ENCODE data around the gene OR52E2. TPM values are rescaled to one million over a fixed set of nuclear protein-coding genes. Genes with fewer than 3 reads are reported as not detected.

Gene OR52E2
- not detected for polyA plus RNA-seq (2012; ENCODE audit: low read depth, missing spikeins)

GRCh38 chr11:5059391-5059790 is at the start of gene OR52E2:
Gene OR52E2, minus strand, starts transcription at chr11:5059627. Its CDS starts 0 bp downstream, at chr11:5059627.
- no peak for TF ChIP-seq TAF1 (IDR thresholded peaks at IDR 0.05; ENCODE audit: low read depth, low read length)
- TF ChIP-seq POU2F2 (IDR thresholded peaks at IDR 0.05; ENCODE audit: low read depth, low read length), result no peak
- no peak for TF ChIP-seq SPI1 (IDR thresholded peaks at IDR 0.05; ENCODE audit: low read depth, low read length)
- TF ChIP-seq PAX5 (IDR thresholded peaks at IDR 0.05; ENCODE audit: insufficient read depth, low read length, severe bottlenecking), result no peak
- TF ChIP-seq POLR2AphosphoS5 (IDR thresholded peaks at IDR 0.05; ENCODE audit: low read depth, low read length), result no peak
- no peak for TF ChIP-seq POLR2A (IDR thresholded peaks at IDR 0.05; ENCODE audit: low read depth, low read length)
- FAIRE-seq (no peak), DNase-seq (ENCODE audit: insufficient read length, low spot score) (no peak)

GRCh38 chr11:5107285-5107684 is 47.9 kb upstream of the OR52E2 start:
- no peak for FAIRE-seq
- TF ChIP-seq SPI1 (IDR thresholded peaks at IDR 0.05; ENCODE audit: low read depth, low read length) (no peak), PAX5 (IDR thresholded peaks at IDR 0.05; ENCODE audit: insufficient read depth, low read length, severe bottlenecking) (no peak), POLR2AphosphoS5 (IDR thresholded peaks at IDR 0.05; ENCODE audit: low read depth, low read length) (no peak), POLR2A (IDR thresholded peaks at IDR 0.05; ENCODE audit: low read depth, low read length) (no peak), TAF1 (IDR thresholded peaks at IDR 0.05; ENCODE audit: low read depth, low read length) (no peak), POU2F2 (IDR thresholded peaks at IDR 0.05; ENCODE audit: low read depth, low read length) (no peak)

GRCh38 chr11:5103066-5103465 is 43.6 kb upstream of the OR52E2 start:
- FAIRE-seq, result no peak

More at GRCh38 chr11:5107285-5107684, 47.9 kb upstream of the OR52E2 start:
- no peak for DNase-seq (ENCODE audit: insufficient read length, low spot score)

GRCh38 chr11:5102246-5102645 is 42.8 kb upstream of the OR52E2 start:
- FAIRE-seq (no peak), DNase-seq (ENCODE audit: insufficient read length, low spot score) (no peak)
- TF ChIP-seq POLR2A (IDR thresholded peaks at IDR 0.05; ENCODE audit: low read depth, low read length) (no peak), TAF1 (IDR thresholded peaks at IDR 0.05; ENCODE audit: low read depth, low read length) (no peak), PAX5 (IDR thresholded peaks at IDR 0.05; ENCODE audit: insufficient read depth, low read length, severe bottlenecking) (no peak), SPI1 (IDR thresholded peaks at IDR 0.05; ENCODE audit: low read depth, low read length) (no peak), POLR2AphosphoS5 (IDR thresholded peaks at IDR 0.05; ENCODE audit: low read depth, low read length) (no peak), POU2F2 (IDR thresholded peaks at IDR 0.05; ENCODE audit: low read depth, low read length) (no peak)

More at GRCh38 chr11:5103066-5103465, 43.6 kb upstream of the OR52E2 start:
- TF ChIP-seq POU2F2 (IDR thresholded peaks at IDR 0.05; ENCODE audit: low read depth, low read length) (no peak), TAF1 (IDR thresholded peaks at IDR 0.05; ENCODE audit: low read depth, low read length) (no peak), POLR2A (IDR thresholded peaks at IDR 0.05; ENCODE audit: low read depth, low read length) (no peak), PAX5 (IDR thresholded peaks at IDR 0.05; ENCODE audit: insufficient read depth, low read length, severe bottlenecking) (no peak), SPI1 (IDR thresholded peaks at IDR 0.05; ENCODE audit: low read depth, low read length) (no peak), POLR2AphosphoS5 (IDR thresholded peaks at IDR 0.05; ENCODE audit: low read depth, low read length) (no peak)
- no peak for DNase-seq (ENCODE audit: insufficient read length, low spot score)

- no peak for TF ChIP-seq SPI1 (IDR thresholded peaks at IDR 0.05; ENCODE audit: low read depth, low read length)
- TF ChIP-seq POLR2AphosphoS5 (IDR thresholded peaks at IDR 0.05; ENCODE audit: low read depth, low read length), result no peak
- no peak for TF ChIP-seq TAF1 (IDR thresholded peaks at IDR 0.05; ENCODE audit: low read depth, low read length)
- no peak for TF ChIP-seq POU2F2 (IDR thresholded peaks at IDR 0.05; ENCODE audit: low read depth, low read length)
- TF ChIP-seq POLR2A (IDR thresholded peaks at IDR 0.05; ENCODE audit: low read depth, low read length), result no peak
- TF ChIP-seq PAX5 (IDR thresholded peaks at IDR 0.05; ENCODE audit: insufficient read depth, low read length, severe bottlenecking), result no peak
- FAIRE-seq, result no peak
- DNase-seq (ENCODE audit: insufficient read length, low spot score), result no peak
Observed at GRCh38 chr11:5096011-5096410, 36.6 kb upstream of the OR52E2 start.

GRCh38 chr11:5092821-5093585 is 33.6 kb upstream of the OR52E2 start:
- DNase-seq (ENCODE audit: insufficient read length, low spot score) (no peak), FAIRE-seq (no peak)
- TF ChIP-seq TAF1 (IDR thresholded peaks at IDR 0.05; ENCODE audit: low read depth, low read length) (no peak), SPI1 (IDR thresholded peaks at IDR 0.05; ENCODE audit: low read depth, low read length) (no peak), POLR2AphosphoS5 (IDR thresholded peaks at IDR 0.05; ENCODE audit: low read depth, low read length) (no peak), PAX5 (IDR thresholded peaks at IDR 0.05; ENCODE audit: insufficient read depth, low read length, severe bottlenecking) (no peak), POLR2A (IDR thresholded peaks at IDR 0.05; ENCODE audit: low read depth, low read length) (no peak), POU2F2 (IDR thresholded peaks at IDR 0.05; ENCODE audit: low read depth, low read length) (no peak)

- DNase-seq (ENCODE audit: insufficient read length, low spot score) (no peak), FAIRE-seq (no peak)
- TF ChIP-seq POLR2A (IDR thresholded peaks at IDR 0.05; ENCODE audit: low read depth, low read length) (no peak), SPI1 (IDR thresholded peaks at IDR 0.05; ENCODE audit: low read depth, low read length) (no peak), TAF1 (IDR thresholded peaks at IDR 0.05; ENCODE audit: low read depth, low read length) (no peak), PAX5 (IDR thresholded peaks at IDR 0.05; ENCODE audit: insufficient read depth, low read length, severe bottlenecking) (no peak), POU2F2 (IDR thresholded peaks at IDR 0.05; ENCODE audit: low read depth, low read length) (no peak), POLR2AphosphoS5 (IDR thresholded peaks at IDR 0.05; ENCODE audit: low read depth, low read length) (no peak)
Observed at GRCh38 chr11:5090668-5091067, 31.2 kb upstream of the OR52E2 start.

- TF ChIP-seq TAF1 (IDR thresholded peaks at IDR 0.05; ENCODE audit: low read depth, low read length) (no peak), POLR2A (IDR thresholded peaks at IDR 0.05; ENCODE audit: low read depth, low read length) (no peak), POU2F2 (IDR thresholded peaks at IDR 0.05; ENCODE audit: low read depth, low read length) (no peak), PAX5 (IDR thresholded peaks at IDR 0.05; ENCODE audit: insufficient read depth, low read length, severe bottlenecking) (no peak), SPI1 (IDR thresholded peaks at IDR 0.05; ENCODE audit: low read depth, low read length) (no peak), POLR2AphosphoS5 (IDR thresholded peaks at IDR 0.05; ENCODE audit: low read depth, low read length) (no peak)
- no peak for FAIRE-seq
- DNase-seq (ENCODE audit: insufficient read length, low spot score), result no peak
Observed at GRCh38 chr11:5088556-5088955, 29.1 kb upstream of the OR52E2 start.

- no peak for DNase-seq (ENCODE audit: insufficient read length, low spot score)
- TF ChIP-seq POLR2AphosphoS5 (IDR thresholded peaks at IDR 0.05; ENCODE audit: low read depth, low read length), result no peak
- TF ChIP-seq TAF1 (IDR thresholded peaks at IDR 0.05; ENCODE audit: low read depth, low read length), result no peak
- no peak for TF ChIP-seq POU2F2 (IDR thresholded peaks at IDR 0.05; ENCODE audit: low read depth, low read length)
- TF ChIP-seq POLR2A (IDR thresholded peaks at IDR 0.05; ENCODE audit: low read depth, low read length), result no peak
- TF ChIP-seq SPI1 (IDR thresholded peaks at IDR 0.05; ENCODE audit: low read depth, low read length), result no peak
- TF ChIP-seq PAX5 (IDR thresholded peaks at IDR 0.05; ENCODE audit: insufficient read depth, low read length, severe bottlenecking), result no peak
- no peak for FAIRE-seq
Observed at GRCh38 chr11:5083602-5084001, 24.2 kb upstream of the OR52E2 start.
